GM12878 (cell line): ENCODE data around the gene PRG2. TPM values are rescaled to one million over a fixed set of nuclear protein-coding genes. Genes with fewer than 3 reads are reported as not detected.

ENCODE experiments used
- BHLHE40 ChIP-seq, 2 experiments: fragments of 450-650 bp in 1 of 2; IDR thresholded peaks; 2 replicates each; pipeline ENCODE4 v1.6.1; 2011 to 2017; ENCODE audit warnings: low read depth in 2 of 2, borderline replicate concordance in 1 of 2, improper control_type of control experiment in 1 of 2, low read length in 1 of 2, mild to moderate bottlenecking in 1 of 2
- CEBPB ChIP-seq, 2 experiments: fragments of 150-350 bp in 1 of 2; IDR thresholded peaks; 2 replicates each; pipeline ENCODE4 v1.6.1; 2012 to 2014; ENCODE audit warnings: low read depth in 2 of 2, low read length in 2 of 2, borderline replicate concordance in 1 of 2, inconsistent platforms in 1 of 2
- NR2C2 ChIP-seq: IDR thresholded peaks from 2 replicates; pipeline ENCODE4 v1.6.1; 2011; ENCODE audit warnings: borderline replicate concordance, low read depth; ENCODE audit not compliant: control insufficient read depth, insufficient read length
- RCOR1 ChIP-seq: conservative IDR thresholded peaks from 2 replicates; pipeline ENCODE4 v1.6.1; 2012; ENCODE audit warnings: low read depth, low read length, improper control_type of control experiment
- TCF12 ChIP-seq: IDR thresholded peaks from 2 replicates; pipeline ENCODE4 v1.6.1; 2011; ENCODE audit warnings: low read depth, mild to moderate bottlenecking, low read length
- TCF7 ChIP-seq: IDR thresholded peaks from 2 replicates; pipeline ENCODE4 v1.6.1; 2014; ENCODE audit warnings: antibody characterized with exemption, borderline replicate concordance
- YY1 ChIP-seq: IDR thresholded peaks from 2 replicates; pipeline ENCODE4 v1.6.1; 2011; ENCODE audit warnings: low read depth, mild to moderate bottlenecking, low read length
- ZNF24 ChIP-seq: fragments of 450-650 bp; IDR thresholded peaks from 2 replicates; pipeline ENCODE4 v1.6.1; 2017; ENCODE audit warnings: antibody characterized with exemption, mild to moderate bottlenecking
- polyA plus RNA-seq, 11 experiments: library from polyadenylated mRNA; depleted of rRNA in 4 of 11; unstranded in 6 of 11; stranded (reverse) in 5 of 11; fragments of >200 nt; fragmentation: Nextera tagmentation in 4 of 11; fragmentation: Illumina TruSeq in 1 of 11; extraction: Ambion mirVana in 4 of 11; extraction: Trizol in 1 of 11; gene quantifications; 1 replicate in 1 of 11; 2 replicates in 10 of 11; pipeline versions ENCODE4 v1.2.1 to v1.2.3, GENCODE V29; 2011 to 2016; ENCODE audit warnings: inconsistent platforms in 2 of 11, missing spikeins in 2 of 11, low read depth in 1 of 11
- total RNA-seq, 4 experiments: library from RNA; depleted of rRNA in 3 of 4; stranded (reverse); fragments of >200 nt in 3 of 4; fragmentation: Illumina TruSeq in 1 of 4; extraction: Trizol in 1 of 4; gene quantifications; 2 replicates each; pipeline versions ENCODE4 v1.2.1 to v1.2.3, GENCODE V29; 2013 to 2021
- TF ChIP-seq, protein P1 (sequence below): fragments of 450-650 bp; IDR thresholded peaks from 2 replicates; pipeline ENCODE4 v1.6.1; 2017; ENCODE audit warnings: antibody characterized with exemption, mild to moderate bottlenecking, moderate library complexity
- TF ChIP-seq, protein P2 (sequence below): IDR thresholded peaks from 2 replicates; pipeline ENCODE4 v1.6.1; 2011; ENCODE audit warnings: borderline replicate concordance, low read depth, mild to moderate bottlenecking, moderate library complexity, low read length; ENCODE audit not compliant: insufficient read depth, poor library complexity, severe bottlenecking
- TF ChIP-seq, protein P3 (sequence below): fragments of 450-650 bp; IDR thresholded peaks from 2 replicates; pipeline ENCODE4 v1.6.1; 2018; ENCODE audit warnings: mild to moderate bottlenecking, low read depth, moderate library complexity; ENCODE audit not compliant: partially characterized antibody
- TF ChIP-seq, protein P4 (sequence below): fragments of 450-650 bp; formaldehyde crosslinking; IDR thresholded peaks from 2 replicates; pipeline ENCODE4 v1.5.0; 2022; ENCODE audit warnings: mild to moderate bottlenecking, missing genetic modification characterization
- TF ChIP-seq, protein P5 (sequence below): fragments of 150-350 bp; IDR thresholded peaks from 2 replicates; pipeline ENCODE4 v1.6.1; 2016; ENCODE audit warnings: low read depth, low read length

The PRG2 gene
- total and polyA plus RNA-seq, 10 of the 15 experiments (the other 5 are each of a cell fraction or from before 2014, with no cell fraction given), result 0.10 to 1.7 (median 0.56) TPM; not detected in 2

DNA sequence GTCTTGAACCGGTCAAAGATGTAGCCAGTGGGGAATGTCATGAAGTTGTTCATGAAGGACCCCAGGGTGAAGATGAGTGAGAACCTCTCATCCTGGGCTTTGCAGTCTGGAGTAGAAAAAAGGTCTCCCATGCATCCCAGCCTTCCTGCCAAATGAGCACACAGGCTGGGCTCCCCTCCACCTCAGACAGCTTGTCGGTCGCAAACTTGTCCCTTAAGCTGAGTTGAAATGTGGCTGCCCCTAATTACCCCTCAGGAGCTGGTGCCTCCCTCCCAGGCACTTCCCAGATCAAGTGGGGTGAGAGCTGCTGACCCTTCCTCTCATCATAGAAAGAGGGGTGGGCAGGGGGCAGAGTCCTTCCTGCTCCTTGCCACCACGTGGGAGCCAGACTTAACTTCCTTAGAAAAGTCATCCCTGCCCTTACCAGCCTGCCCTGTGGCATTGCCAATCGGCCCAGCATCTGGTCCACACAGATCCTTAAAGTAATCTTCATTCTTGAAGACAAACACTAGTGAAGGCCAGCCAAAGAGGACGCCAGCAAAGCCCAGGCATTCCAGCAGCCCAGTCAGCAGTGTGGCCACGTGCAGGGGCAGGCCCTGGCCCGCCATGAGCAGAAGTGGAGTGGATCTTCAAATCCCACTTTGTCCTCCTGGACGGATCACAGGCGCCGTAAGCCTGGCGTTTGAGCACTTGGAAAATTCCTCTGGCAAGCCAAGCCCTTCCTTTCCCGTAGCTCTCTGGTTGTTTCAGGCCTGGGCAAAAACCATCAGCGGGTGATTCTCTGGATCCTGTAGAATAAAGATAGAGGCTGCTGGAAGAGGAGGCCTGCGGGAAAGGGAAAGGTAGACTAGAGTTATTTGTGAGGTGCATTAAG lies 35.4 kb upstream of the PRG2 start (continued):
- TF ChIP-seq, protein P1, sequence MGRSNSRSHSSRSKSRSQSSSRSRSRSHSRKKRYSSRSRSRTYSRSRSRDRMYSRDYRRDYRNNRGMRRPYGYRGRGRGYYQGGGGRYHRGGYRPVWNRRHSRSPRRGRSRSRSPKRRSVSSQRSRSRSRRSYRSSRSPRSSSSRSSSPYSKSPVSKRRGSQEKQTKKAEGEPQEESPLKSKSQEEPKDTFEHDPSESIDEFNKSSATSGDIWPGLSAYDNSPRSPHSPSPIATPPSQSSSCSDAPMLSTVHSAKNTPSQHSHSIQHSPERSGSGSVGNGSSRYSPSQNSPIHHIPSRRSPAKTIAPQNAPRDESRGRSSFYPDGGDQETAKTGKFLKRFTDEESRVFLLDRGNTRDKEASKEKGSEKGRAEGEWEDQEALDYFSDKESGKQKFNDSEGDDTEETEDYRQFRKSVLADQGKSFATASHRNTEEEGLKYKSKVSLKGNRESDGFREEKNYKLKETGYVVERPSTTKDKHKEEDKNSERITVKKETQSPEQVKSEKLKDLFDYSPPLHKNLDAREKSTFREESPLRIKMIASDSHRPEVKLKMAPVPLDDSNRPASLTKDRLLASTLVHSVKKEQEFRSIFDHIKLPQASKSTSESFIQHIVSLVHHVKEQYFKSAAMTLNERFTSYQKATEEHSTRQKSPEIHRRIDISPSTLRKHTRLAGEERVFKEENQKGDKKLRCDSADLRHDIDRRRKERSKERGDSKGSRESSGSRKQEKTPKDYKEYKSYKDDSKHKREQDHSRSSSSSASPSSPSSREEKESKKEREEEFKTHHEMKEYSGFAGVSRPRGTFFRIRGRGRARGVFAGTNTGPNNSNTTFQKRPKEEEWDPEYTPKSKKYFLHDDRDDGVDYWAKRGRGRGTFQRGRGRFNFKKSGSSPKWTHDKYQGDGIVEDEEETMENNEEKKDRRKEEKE, result no peak
- TF ChIP-seq ZNF24 (no peak), YY1 (peak; percentile 24; the same call in 1 of the 2 replicates), RCOR1 (no peak), CEBPB (IDR thresholded peaks at IDR 0.05; ENCODE audit: borderline replicate concordance in 1 of 2, low read depth in 2 of 2, low read length in 2 of 2) (no peak), NR2C2 (no peak), TCF7 (no peak), BHLHE40 (IDR thresholded peaks at IDR 0.05; ENCODE audit: borderline replicate concordance in 1 of 2, low read depth in 2 of 2, low read length in 1 of 2) (peak; percentile 47 to 65; a peak in 1 of 4 replicates), TCF12 (no peak)
- TF ChIP-seq, protein P2, sequence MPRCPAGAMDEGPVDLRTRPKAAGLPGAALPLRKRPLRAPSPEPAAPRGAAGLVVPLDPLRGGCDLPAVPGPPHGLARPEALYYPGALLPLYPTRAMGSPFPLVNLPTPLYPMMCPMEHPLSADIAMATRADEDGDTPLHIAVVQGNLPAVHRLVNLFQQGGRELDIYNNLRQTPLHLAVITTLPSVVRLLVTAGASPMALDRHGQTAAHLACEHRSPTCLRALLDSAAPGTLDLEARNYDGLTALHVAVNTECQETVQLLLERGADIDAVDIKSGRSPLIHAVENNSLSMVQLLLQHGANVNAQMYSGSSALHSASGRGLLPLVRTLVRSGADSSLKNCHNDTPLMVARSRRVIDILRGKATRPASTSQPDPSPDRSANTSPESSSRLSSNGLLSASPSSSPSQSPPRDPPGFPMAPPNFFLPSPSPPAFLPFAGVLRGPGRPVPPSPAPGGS, result no peak
- TF ChIP-seq, protein P3, sequence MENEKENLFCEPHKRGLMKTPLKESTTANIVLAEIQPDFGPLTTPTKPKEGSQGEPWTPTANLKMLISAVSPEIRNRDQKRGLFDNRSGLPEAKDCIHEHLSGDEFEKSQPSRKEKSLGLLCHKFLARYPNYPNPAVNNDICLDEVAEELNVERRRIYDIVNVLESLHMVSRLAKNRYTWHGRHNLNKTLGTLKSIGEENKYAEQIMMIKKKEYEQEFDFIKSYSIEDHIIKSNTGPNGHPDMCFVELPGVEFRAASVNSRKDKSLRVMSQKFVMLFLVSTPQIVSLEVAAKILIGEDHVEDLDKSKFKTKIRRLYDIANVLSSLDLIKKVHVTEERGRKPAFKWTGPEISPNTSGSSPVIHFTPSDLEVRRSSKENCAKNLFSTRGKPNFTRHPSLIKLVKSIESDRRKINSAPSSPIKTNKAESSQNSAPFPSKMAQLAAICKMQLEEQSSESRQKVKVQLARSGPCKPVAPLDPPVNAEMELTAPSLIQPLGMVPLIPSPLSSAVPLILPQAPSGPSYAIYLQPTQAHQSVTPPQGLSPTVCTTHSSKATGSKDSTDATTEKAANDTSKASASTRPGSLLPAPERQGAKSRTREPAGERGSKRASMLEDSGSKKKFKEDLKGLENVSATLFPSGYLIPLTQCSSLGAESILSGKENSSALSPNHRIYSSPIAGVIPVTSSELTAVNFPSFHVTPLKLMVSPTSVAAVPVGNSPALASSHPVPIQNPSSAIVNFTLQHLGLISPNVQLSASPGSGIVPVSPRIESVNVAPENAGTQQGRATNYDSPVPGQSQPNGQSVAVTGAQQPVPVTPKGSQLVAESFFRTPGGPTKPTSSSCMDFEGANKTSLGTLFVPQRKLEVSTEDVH, result no peak
- TF ChIP-seq, protein P4, sequence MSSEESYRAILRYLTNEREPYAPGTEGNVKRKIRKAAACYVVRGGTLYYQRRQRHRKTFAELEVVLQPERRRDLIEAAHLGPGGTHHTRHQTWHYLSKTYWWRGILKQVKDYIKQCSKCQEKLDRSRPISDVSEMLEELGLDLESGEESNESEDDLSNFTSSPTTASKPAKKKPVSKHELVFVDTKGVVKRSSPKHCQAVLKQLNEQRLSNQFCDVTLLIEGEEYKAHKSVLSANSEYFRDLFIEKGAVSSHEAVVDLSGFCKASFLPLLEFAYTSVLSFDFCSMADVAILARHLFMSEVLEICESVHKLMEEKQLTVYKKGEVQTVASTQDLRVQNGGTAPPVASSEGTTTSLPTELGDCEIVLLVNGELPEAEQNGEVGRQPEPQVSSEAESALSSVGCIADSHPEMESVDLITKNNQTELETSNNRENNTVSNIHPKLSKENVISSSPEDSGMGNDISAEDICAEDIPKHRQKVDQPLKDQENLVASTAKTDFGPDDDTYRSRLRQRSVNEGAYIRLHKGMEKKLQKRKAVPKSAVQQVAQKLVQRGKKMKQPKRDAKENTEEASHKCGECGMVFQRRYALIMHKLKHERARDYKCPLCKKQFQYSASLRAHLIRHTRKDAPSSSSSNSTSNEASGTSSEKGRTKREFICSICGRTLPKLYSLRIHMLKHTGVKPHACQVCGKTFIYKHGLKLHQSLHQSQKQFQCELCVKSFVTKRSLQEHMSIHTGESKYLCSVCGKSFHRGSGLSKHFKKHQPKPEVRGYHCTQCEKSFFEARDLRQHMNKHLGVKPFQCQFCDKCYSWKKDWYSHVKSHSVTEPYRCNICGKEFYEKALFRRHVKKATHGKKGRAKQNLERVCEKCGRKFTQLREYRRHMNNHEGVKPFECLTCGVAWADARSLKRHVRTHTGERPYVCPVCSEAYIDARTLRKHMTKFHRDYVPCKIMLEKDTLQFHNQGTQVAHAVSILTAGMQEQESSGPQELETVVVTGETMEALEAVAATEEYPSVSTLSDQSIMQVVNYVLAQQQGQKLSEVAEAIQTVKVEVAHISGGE (CRISPR knock-in tag), result no peak
- TF ChIP-seq, protein P5, sequence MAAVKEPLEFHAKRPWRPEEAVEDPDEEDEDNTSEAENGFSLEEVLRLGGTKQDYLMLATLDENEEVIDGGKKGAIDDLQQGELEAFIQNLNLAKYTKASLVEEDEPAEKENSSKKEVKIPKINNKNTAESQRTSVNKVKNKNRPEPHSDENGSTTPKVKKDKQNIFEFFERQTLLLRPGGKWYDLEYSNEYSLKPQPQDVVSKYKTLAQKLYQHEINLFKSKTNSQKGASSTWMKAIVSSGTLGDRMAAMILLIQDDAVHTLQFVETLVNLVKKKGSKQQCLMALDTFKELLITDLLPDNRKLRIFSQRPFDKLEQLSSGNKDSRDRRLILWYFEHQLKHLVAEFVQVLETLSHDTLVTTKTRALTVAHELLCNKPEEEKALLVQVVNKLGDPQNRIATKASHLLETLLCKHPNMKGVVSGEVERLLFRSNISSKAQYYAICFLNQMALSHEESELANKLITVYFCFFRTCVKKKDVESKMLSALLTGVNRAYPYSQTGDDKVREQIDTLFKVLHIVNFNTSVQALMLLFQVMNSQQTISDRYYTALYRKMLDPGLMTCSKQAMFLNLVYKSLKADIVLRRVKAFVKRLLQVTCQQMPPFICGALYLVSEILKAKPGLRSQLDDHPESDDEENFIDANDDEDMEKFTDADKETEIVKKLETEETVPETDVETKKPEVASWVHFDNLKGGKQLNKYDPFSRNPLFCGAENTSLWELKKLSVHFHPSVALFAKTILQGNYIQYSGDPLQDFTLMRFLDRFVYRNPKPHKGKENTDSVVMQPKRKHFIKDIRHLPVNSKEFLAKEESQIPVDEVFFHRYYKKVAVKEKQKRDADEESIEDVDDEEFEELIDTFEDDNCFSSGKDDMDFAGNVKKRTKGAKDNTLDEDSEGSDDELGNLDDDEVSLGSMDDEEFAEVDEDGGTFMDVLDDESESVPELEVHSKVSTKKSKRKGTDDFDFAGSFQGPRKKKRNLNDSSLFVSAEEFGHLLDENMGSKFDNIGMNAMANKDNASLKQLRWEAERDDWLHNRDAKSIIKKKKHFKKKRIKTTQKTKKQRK, result no peak
